Measurements from ENCODE around the gene VPS39. TPM values are rescaled to one million over a fixed set of nuclear protein-coding genes. Genes with fewer than 3 reads are reported as not detected.
A peak's percentile ranks its signal among the peaks of the same experiment; 100 is the strongest.

Gene VPS39
- total RNA-seq, 1 donor from 2014 or later = 49.3 TPM

Small RNA genes within 50 kb of the gene (microRNA-seq; reads per million reads assigned to microRNA genes)
- 21.8 reads per million, percentile 37 among the genes with 10 or more reads in this experiment for gene MIR627

Other genes with a start within 250 kb of the VPS39 start
- gene EHD4, start 235.7 kb downstream of the VPS39 start, total RNA-seq = 42.2 TPM
- 0.08 TPM for gene PLA2G4E, start 187.3 kb downstream of the VPS39 start, total RNA-seq
- gene PLA2G4D, start 113.7 kb downstream of the VPS39 start, total RNA-seq = not detected
- 0.48 TPM for gene PLA2G4F, start 51.7 kb downstream of the VPS39 start, total RNA-seq
- 20.3 TPM for gene GANC, start 64.9 kb upstream of the VPS39 start, total RNA-seq
- 21.0 TPM for gene TMEM87A, start 65.1 kb upstream of the VPS39 start, total RNA-seq
- 14.8 TPM for gene CAPN3, start 151.2 kb upstream of the VPS39 start, total RNA-seq

Measured in cardiac septum (tissue), 1 donor.